Kidney (tissue), 14 donors: ENCODE measurements around the gene BTF3. TPM values are rescaled to one million over a fixed set of nuclear protein-coding genes. Genes with fewer than 3 reads are reported as not detected.
"Not testable (repeated sequence)": the region's sequence is repeated elsewhere in the genome, so short reads cannot be mapped to it uniquely, and the experiment has no call there.

ENCODE experiments used
- DNase-seq, 5 donors: peaks; one replicate each; pipeline ENCODE4 v3.0.0-alpha.2; 2013 to 2020
- FAIRE-seq: peaks from 2 replicates; lab custom pipeline; 2012; peaks lifted over from hg19 to GRCh38; lab: Jason Lieb, UNC
- H3K27ac ChIP-seq, 2 donors: one replicate each; pipeline ENCODE4 v1.7.0; 2013; ENCODE audit warnings: low read depth in 2 of 2, low read length in 2 of 2, inconsistent platforms in 1 of 2
- H3K27me3 ChIP-seq: one replicate; pipeline ENCODE4 v1.7.1; 2013; ENCODE audit warnings: low read length, inconsistent platforms; ENCODE audit not compliant: control insufficient read depth, insufficient read depth
- H3K36me3 ChIP-seq, 3 donors: one replicate each; pipeline versions ENCODE4 v1.7.0 to v1.7.1; 2013; ENCODE audit warnings: low read length in 3 of 3, control low read depth in 1 of 3, inconsistent platforms in 1 of 3; ENCODE audit not compliant: insufficient read depth in 3 of 3, control insufficient read depth in 2 of 3
- H3K4me1 ChIP-seq, 3 donors: one replicate each; pipeline versions ENCODE4 v1.7.0 to v1.7.1; 2013; ENCODE audit warnings: low read length in 3 of 3, inconsistent platforms in 1 of 3, low read depth in 1 of 3; ENCODE audit not compliant: control insufficient read depth in 2 of 3, insufficient read depth in 2 of 3
- H3K4me3 ChIP-seq, 3 donors: one replicate each; pipeline versions ENCODE4 v1.7.0 to v1.8.1; 2013; ENCODE audit warnings: low read length in 3 of 3, control low read depth in 1 of 3, inconsistent platforms in 1 of 3
- H3K9ac ChIP-seq, 3 donors: one replicate each; pipeline versions ENCODE4 v1.7.0 to v1.7.1; 2013; ENCODE audit warnings: low read length in 3 of 3, control low read depth in 1 of 3, inconsistent platforms in 1 of 3
- H3K9me3 ChIP-seq, 3 donors: one replicate each; pipeline versions ENCODE4 v1.7.0 to v1.7.1; 2013; ENCODE audit warnings: low read length in 3 of 3, control low read depth in 1 of 3, inconsistent platforms in 1 of 3; ENCODE audit not compliant: control insufficient read depth in 2 of 3, insufficient read depth in 1 of 3
- CTCF ChIP-seq: IDR thresholded peaks from 3 replicates; pipeline ENCODE4 v1.5.1; 2012; ENCODE audit warnings: mild to moderate bottlenecking, moderate library complexity, borderline replicate concordance; ENCODE audit not compliant: insufficient read depth; ENCODE audit errors: extremely low read depth
- intact Hi-C: fragments of 100-400 bp; cut with DNase I; formaldehyde crosslinking; loops from one replicate; pipeline ENCODE4 v1.11.1; 2022
- polyA plus RNA-seq: library from polyadenylated mRNA; stranded (reverse); fragments of 350-450 nt; fragmentation: Illumina TruSeq; extraction: RNeasy Lipid Tissue Mini Kit (QIAGEN cat#74804); gene quantifications from one replicate; pipeline ENCODE4 v1.2.3, GENCODE V29; 2014; ENCODE audit warnings: low read depth, low replicate concordance; ENCODE audit not compliant: insufficient read depth
- total RNA-seq: library from RNA; stranded (reverse); fragmentation: NEBNext Ultra II Directional; extraction: Animal tissue kit (Norgen Biotek cat#: 25700); gene quantifications from one replicate; pipeline ENCODE4 v1.2.1, GENCODE V29; 2021
- donor health status: control.
- donor health status: control.
- donor health status: control.
- donor health status: control.
- donor health status: control.
- donor health status: DM: yes; HTN: yes; CAD: no.
- donor health status: Normal renal cell carcinoma (clear cell type).

The BTF3 gene
- total and polyA plus RNA-seq, 2 donors from 2014 or later: 446 to 526 TPM

GRCh38 chr5:73460133-73460532 lies 38.1 kb upstream of the BTF3 start:
- H3K4me3 ChIP-seq: no peak overlapping the region
- H3K4me1 ChIP-seq: peaks cover 0 to 2% (median 0%) of the 10 kb centered on the region in 3 donors
- no peaks in the 10 kb centered on the region for H3K36me3 ChIP-seq
- H3K27ac ChIP-seq: no peak overlapping the region
- no peak for DNase-seq
- no peak overlapping the region for H3K9ac ChIP-seq
- TF ChIP-seq CTCF: no peak
- intact Hi-C loops: no loop called here
- no peaks in the 10 kb centered on the region for H3K9me3 ChIP-seq
- FAIRE-seq: no peak
- no peaks in the 10 kb centered on the region for H3K27me3 ChIP-seq

DNA sequence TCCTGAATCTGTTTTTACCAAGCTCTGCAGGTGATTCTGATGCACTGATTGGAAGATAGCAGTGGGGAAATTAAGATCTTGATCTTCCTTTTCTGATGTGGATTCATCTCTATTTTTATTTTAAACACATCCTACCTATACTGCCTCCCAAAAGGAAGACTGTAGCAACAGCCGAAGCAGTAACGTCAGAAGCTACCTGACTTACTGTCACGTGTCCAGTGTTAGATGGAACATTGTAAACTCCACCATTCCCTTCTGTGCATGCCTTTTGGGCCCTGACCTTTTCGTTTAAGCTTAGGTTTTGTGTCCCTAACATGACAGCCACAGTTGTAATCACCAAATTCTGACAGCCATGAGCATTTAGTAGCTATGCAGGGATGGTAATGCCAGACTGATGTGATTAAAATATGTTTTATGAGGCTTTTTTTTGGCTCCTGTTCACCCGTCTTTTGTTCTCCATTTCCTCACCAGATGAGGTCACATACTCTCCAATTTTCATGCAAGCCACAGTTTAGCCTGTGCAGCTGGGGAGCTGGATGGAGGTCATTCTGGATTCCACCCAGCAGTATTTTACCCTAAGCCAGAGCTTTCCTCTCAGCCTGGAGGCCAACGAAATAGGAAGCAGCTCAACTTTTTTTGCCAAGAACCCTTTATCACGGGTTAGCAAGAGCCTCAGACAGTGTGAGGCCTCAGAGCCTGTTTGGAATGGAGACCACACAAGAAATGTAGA lies 34.1 kb upstream of the BTF3 start:
- DNase-seq (peak in 2 of 5 donors; percentile 30 to 79), FAIRE-seq (no peak)
- Histone ChIP-seq H3K36me3 (no peaks in the 10 kb centered on the region), H3K9ac (no peak overlapping the region), H3K4me1 (peaks cover 0 to 2% (median 0%) of the 10 kb centered on the region in 3 donors), H3K4me3 (no peak overlapping the region), H3K27me3 (no peaks in the 10 kb centered on the region), H3K27ac (no peak overlapping the region), H3K9me3 (no peaks in the 10 kb centered on the region)
- no peak for TF ChIP-seq CTCF
- intact Hi-C loops: no loop called here

DNA sequence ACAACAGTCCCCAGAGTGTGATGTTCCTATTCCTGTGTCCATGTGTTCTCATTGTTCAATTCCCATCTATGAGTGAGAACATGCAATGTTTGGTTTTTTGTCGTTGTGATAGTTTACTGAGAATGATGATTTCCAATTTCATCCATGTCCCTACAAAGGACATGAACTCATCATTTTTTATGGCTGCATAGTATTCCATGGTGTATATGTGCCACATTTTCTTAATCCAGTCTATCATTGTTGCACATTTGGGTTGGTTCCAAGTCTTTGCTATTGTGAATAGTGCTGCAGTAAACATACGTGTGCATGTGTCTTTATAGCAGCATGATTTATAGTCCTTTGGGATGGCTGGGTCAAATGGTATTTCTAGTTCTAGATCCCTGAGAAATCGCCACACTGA lies 29.6 kb upstream of the BTF3 start:
- DNase-seq, intact Hi-C loops, FAIRE-seq: not testable (repeated sequence)

GRCh38 chr5:73469878-73470277 lies 28.4 kb upstream of the BTF3 start:
- Histone ChIP-seq H3K9ac (no peak overlapping the region), H3K9me3 (no peaks in the 10 kb centered on the region), H3K27ac (no peak overlapping the region), H3K27me3 (no peaks in the 10 kb centered on the region), H3K4me1 (no peaks in the 10 kb centered on the region), H3K4me3 (no peak overlapping the region), H3K36me3 (no peaks in the 10 kb centered on the region)
- FAIRE-seq (no peak), DNase-seq (no peak)
- intact Hi-C loops: no loop called here
- TF ChIP-seq CTCF: no peak

More for the DNA sequence above, 29.6 kb upstream of the BTF3 start:
- H3K9ac ChIP-seq, H3K9me3 ChIP-seq, H3K27ac ChIP-seq, H3K4me3 ChIP-seq, H3K4me1 ChIP-seq, H3K27me3 ChIP-seq, H3K36me3 ChIP-seq: not testable (repeated sequence)
